ENCODE data around the gene ABCA4. TPM values are rescaled to one million over a fixed set of nuclear protein-coding genes. Genes with fewer than 3 reads are reported as not detected.

ABCA4 gene
- total and polyA plus RNA-seq, 2 donors (not counting 3 experiments of a cell fraction or from before 2014, with no cell fraction given) = 2.3 to 4.9 TPM

- FAIRE-seq = no peak
- H3K4me3 ChIP-seq (replicated peaks in 1 of 3; ENCODE audit: insufficient read depth in 1 of 3, low read depth in 1 of 3, low read length in 3 of 3) = no peak overlapping the region
These were observed 120.3 kb downstream of the ABCA4 start for GRCh38 chr1:94000510-94001282.

More at GRCh38 chr1:94000510-94001282, 120.3 kb downstream of the ABCA4 start:
- no peaks in the 10 kb centered on the region for H3K79me2 ChIP-seq (ENCODE audit: control insufficient read depth, insufficient read depth, low read length)
- no peak overlapping the region for H3K4me2 ChIP-seq (ENCODE audit: insufficient read depth, low read length)
- ChIA-PET POLR2A (no interaction called here), CTCF (interaction anchor here (1.2 to 1.3 kb wide), 2 partner anchors 10 to 25 kb away, joined by 6 read pairs; no protein-coding TSS in a partner anchor)
- H3K27me3 ChIP-seq (ENCODE audit: control insufficient read depth in 2 of 2, insufficient read depth in 2 of 2, low read length in 2 of 2) = peaks cover 9 to 13% of the 10 kb centered on the region in 2 experiments
- no peaks in the 10 kb centered on the region for H3K36me3 ChIP-seq (ENCODE audit: control insufficient read depth in 2 of 2, extremely low read depth in 1 of 2, insufficient read depth in 2 of 2, low read length in 2 of 2)
- no peak overlapping the region for H3K27ac ChIP-seq (ENCODE audit: insufficient read depth, low read depth, low read length)
- H3K9me1 ChIP-seq (replicated peaks; ENCODE audit: control insufficient read depth, extremely low read depth, insufficient read depth, low read length) = no peaks in the 10 kb centered on the region
- no peak for DNase-seq (ENCODE audit: low read depth, low spot score)
- H3K9me3 ChIP-seq (replicated peaks; ENCODE audit: control insufficient read depth, insufficient read depth, low read length) = no peaks in the 10 kb centered on the region
- H4K20me1 ChIP-seq (replicated peaks; ENCODE audit: control insufficient read depth, extremely low read depth, insufficient read depth, low read length) = no peaks in the 10 kb centered on the region
- BruUV-seq (replicated peaks) = no TSS peak
- no peak overlapping the region for H3K9ac ChIP-seq (replicated peaks; ENCODE audit: extremely low read depth, insufficient read depth, low read length)
- TF ChIP-seq JUN (IDR thresholded peaks at IDR 0.05; ENCODE audit: borderline replicate concordance, insufficient read depth, insufficient read length, low read depth) (no peak), EZH2 (IDR thresholded peaks at IDR 0.05; ENCODE audit: borderline replicate concordance, low read depth, low read length, severe bottlenecking) (no peak), POLR2A (IDR thresholded peaks at IDR 0.05; ENCODE audit: low read depth, low read length) (no peak), FOS (IDR thresholded peaks at IDR 0.05; ENCODE audit: borderline replicate concordance, insufficient read depth, low read length) (no peak), POLR2AphosphoS5 (IDR thresholded peaks at IDR 0.05; ENCODE audit: insufficient read depth, low read depth, low read length) (no peak), MAX (IDR thresholded peaks at IDR 0.05; ENCODE audit: insufficient read depth, insufficient read length) (no peak), CTCF (IDR thresholded peaks at IDR 0.05; ENCODE audit: extremely low read depth in 1 of 2, insufficient read depth in 1 of 2, low read depth in 1 of 2, low read length in 2 of 2) (no peak), MYC (IDR thresholded peaks at IDR 0.05; ENCODE audit: low read depth, low read length) (no peak), GATA2 (IDR thresholded peaks at IDR 0.05; ENCODE audit: insufficient read depth, insufficient read length, low read depth, low read length) (no peak)
- intact Hi-C loops (cut with micrococcal nuclease) (no loop called here), dilution Hi-C loops (cut with MboI; ENCODE audit: extremely low pct_ligation_motif_present, low sequenced_read_pairs) (loop anchor here (25.0 kb wide), 1 partner anchor 362 kb away; no protein-coding TSS in a partner anchor)
- no peak overlapping the region for H2AFZ ChIP-seq (ENCODE audit: low read depth, low read length)
- H3K4me1 ChIP-seq (ENCODE audit: control insufficient read depth, extremely low read depth, insufficient read depth, low read length) = no peaks in the 10 kb centered on the region

Data from endothelial cell of umbilical vein (primary cell).